Mucosa of rectum (tissue), 2 donors: ENCODE results near the gene MGLL.
"Not testable (repeated sequence)": the region's sequence is repeated elsewhere in the genome, so short reads cannot be mapped to it uniquely, and the experiment has no call there.

Source experiments
- H3K27ac ChIP-seq, 2 donors: one replicate each; pipeline ENCODE4 v1.7.0; 2013; ENCODE audit warnings: inconsistent platforms in 2 of 2, low read depth in 2 of 2, low read length in 2 of 2
- H3K27me3 ChIP-seq, 2 donors: one replicate each; pipeline ENCODE4 v1.7.0; 2013; ENCODE audit warnings: low read length in 2 of 2; ENCODE audit not compliant: control insufficient read depth in 2 of 2, insufficient read depth in 2 of 2
- H3K36me3 ChIP-seq, 2 donors: one replicate each; pipeline ENCODE4 v1.7.0; 2013; ENCODE audit warnings: low read length in 2 of 2; ENCODE audit not compliant: control insufficient read depth in 2 of 2, insufficient read depth in 2 of 2
- H3K4me1 ChIP-seq, 2 donors: one replicate each; pipeline ENCODE4 v1.7.0; 2013; ENCODE audit warnings: low read length in 2 of 2, mild to moderate bottlenecking in 1 of 2; ENCODE audit not compliant: control insufficient read depth in 2 of 2, insufficient read depth in 2 of 2
- H3K4me3 ChIP-seq, 2 donors: one replicate each; pipeline ENCODE4 v1.7.0; 2013; ENCODE audit warnings: low read length in 2 of 2
- H3K9ac ChIP-seq, 2 donors: one replicate each; pipeline ENCODE4 v1.7.0; 2013; ENCODE audit warnings: low read length in 2 of 2, low read depth in 1 of 2, mild to moderate bottlenecking in 1 of 2
- H3K9me3 ChIP-seq, 2 donors: one replicate each; pipeline ENCODE4 v1.7.0; 2013; ENCODE audit warnings: low read length in 2 of 2; ENCODE audit not compliant: control insufficient read depth in 2 of 2
- donor health status: healthy.
- donor health status: Normal muscosa, but diverticular disease.

Gene MGLL

DNA sequence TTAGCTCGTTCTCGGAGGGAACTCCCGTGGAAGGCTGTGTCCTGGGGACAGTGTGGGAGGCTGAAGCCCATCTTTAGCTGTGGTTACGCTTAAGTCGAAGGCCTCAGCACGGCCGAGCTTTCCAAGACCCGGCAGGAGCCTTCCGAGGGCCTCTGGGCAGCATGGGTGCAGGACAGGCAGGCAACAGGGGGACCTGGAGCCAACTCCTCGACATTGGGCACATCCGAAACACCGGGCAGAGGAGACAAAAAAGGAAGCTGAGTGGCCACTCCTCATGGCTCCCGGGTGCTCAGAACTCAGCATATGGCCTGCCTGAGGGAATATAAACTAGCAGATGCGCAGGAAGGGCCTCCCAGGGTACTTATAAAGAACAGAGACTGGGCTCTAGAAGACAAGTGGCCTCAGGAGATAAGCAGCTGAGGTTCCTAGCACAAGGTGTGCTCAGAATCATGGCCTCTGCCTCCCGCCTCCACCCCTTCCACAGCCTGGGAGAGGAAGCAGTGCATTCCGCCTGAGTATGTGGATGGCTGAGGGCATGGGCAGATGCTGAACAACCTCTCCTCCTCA is 115.4 kb downstream of the MGLL start:
- H3K4me1 ChIP-seq = no peaks in the 10 kb centered on the region
- H3K27me3 ChIP-seq = no peaks in the 10 kb centered on the region
- peak overlapping the region in 1 of 2 donors; percentile 35 for H3K27ac ChIP-seq
- H3K9me3 ChIP-seq = no peaks in the 10 kb centered on the region
- H3K4me3 ChIP-seq = no peak overlapping the region
- peaks cover 25 to 36% of the 10 kb centered on the region in 2 donors for H3K36me3 ChIP-seq
- H3K9ac ChIP-seq = no peak overlapping the region

DNA sequence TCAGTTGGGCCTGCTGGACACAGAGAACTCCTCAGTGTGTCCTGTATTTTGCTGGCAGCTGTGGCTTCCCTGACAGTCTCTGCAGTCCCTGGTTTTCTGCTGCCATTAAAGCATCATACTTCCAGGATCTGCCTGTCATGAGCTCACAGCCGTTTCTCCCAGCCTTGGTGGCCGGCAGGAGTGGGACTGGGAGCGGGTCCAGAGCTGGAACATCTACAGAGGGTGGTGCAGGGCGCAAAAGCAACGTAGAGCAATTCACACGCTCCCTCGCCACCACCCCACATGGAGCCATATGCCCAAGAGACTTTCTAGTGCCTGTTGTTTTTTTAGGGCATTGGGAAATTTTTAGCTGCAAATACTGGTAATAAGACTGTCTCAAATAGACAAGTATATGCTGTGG is 116.0 kb downstream of the MGLL start:
- no peaks in the 10 kb centered on the region for H3K4me1 ChIP-seq
- H3K27ac ChIP-seq = peak overlapping the region in 1 of 2 donors; percentile 6
- H3K36me3 ChIP-seq = peaks cover 25 to 38% of the 10 kb centered on the region in 2 donors
- H3K9me3 ChIP-seq = no peaks in the 10 kb centered on the region
- no peak overlapping the region for H3K4me3 ChIP-seq
- H3K27me3 ChIP-seq = no peaks in the 10 kb centered on the region
- no peak overlapping the region for H3K9ac ChIP-seq

DNA sequence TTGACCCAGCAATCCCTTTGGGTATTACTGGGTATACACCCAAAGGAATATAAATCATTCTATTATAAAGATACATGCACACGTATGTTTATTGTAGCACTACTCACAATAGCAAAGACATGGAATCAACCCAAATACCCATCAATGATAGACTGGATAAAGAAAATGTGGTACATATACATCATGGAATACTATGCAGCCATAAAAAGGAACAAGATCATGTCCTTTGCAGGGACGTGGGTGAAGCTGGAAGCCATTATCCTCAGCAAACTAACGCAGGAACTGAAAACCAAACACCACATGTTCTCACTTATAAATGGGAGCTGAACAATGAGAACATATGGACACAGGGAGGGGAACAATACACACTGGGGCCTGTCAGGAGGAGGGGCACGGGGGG is 117.5 kb downstream of the MGLL start:
- not testable (repeated sequence) for H3K9ac ChIP-seq, H3K4me1 ChIP-seq, H3K4me3 ChIP-seq, H3K27ac ChIP-seq, H3K9me3 ChIP-seq, H3K27me3 ChIP-seq
- peaks cover 26% of the 10 kb centered on the region in 2 donors for H3K36me3 ChIP-seq

GRCh38 chr3:127702151-127702578 is 120.2 kb downstream of the MGLL start:
- Histone ChIP-seq H3K27me3 (no peaks in the 10 kb centered on the region), H3K9me3 (no peaks in the 10 kb centered on the region), H3K9ac (no peak overlapping the region), H3K4me3 (no peak overlapping the region), H3K36me3 (peaks cover 22% of the 10 kb centered on the region in 2 donors), H3K27ac (no peak overlapping the region), H3K4me1 (peaks cover 12% of the 10 kb centered on the region in 2 donors)

DNA sequence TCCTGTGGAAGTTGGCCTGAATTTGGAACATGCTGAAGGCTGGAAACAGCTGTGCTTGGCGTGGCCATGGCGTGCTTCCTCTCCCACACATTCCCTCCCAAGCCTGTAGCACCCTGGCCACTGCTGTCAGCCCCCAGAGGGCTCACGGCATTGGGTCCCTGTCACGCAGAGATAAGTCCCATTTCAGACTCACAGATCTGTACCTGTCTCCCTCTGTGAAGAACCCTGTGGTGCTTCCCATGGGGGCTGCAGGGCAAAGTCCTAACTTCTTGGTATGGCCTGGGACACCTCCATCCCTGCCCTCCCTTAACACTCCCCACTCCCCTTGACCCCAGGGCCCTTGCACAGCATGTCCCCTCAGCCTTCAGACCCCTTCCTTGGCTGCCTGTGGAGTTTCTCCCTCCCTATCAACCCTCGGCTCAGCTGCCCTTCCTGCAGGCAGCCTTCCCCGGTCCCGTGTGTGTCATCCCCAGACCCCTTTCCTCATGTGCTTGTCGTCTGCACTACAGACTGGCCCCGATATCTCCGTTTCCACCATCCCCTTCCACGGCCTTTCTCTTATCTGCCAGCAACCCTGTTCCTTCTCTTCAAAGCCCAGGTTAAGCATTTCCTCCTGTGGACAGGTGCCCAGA is 120.9 kb downstream of the MGLL start:
- Histone ChIP-seq H3K36me3 (peaks cover 15 to 17% of the 10 kb centered on the region in 2 donors), H3K9me3 (no peaks in the 10 kb centered on the region), H3K4me3 (no peak overlapping the region), H3K27me3 (no peaks in the 10 kb centered on the region), H3K27ac (peak overlapping the region in 1 of 2 donors; percentile 52), H3K9ac (no peak overlapping the region), H3K4me1 (peaks cover 18 to 19% of the 10 kb centered on the region in 2 donors)

- Histone ChIP-seq H3K36me3 (peaks cover 11% of the 10 kb centered on the region in 2 donors), H3K27ac (no peak overlapping the region), H3K4me3 (no peak overlapping the region), H3K9me3 (no peaks in the 10 kb centered on the region), H3K9ac (no peak overlapping the region), H3K27me3 (no peaks in the 10 kb centered on the region), H3K4me1 (peaks cover 18 to 19% of the 10 kb centered on the region in 2 donors)
Measured at GRCh38 chr3:127700406-127700805, 121.9 kb downstream of the MGLL start.

GRCh38 chr3:127699416-127700300 is 122.7 kb downstream of the MGLL start:
- H3K9ac ChIP-seq = no peak overlapping the region
- H3K27ac ChIP-seq = peak overlapping the region; percentile 10 to 43
- no peaks in the 10 kb centered on the region for H3K27me3 ChIP-seq
- H3K4me1 ChIP-seq = peaks cover 18 to 19% of the 10 kb centered on the region in 2 donors
- H3K36me3 ChIP-seq = peaks cover 15% of the 10 kb centered on the region in 2 donors
- H3K9me3 ChIP-seq = no peaks in the 10 kb centered on the region
- H3K4me3 ChIP-seq = no peak overlapping the region

DNA sequence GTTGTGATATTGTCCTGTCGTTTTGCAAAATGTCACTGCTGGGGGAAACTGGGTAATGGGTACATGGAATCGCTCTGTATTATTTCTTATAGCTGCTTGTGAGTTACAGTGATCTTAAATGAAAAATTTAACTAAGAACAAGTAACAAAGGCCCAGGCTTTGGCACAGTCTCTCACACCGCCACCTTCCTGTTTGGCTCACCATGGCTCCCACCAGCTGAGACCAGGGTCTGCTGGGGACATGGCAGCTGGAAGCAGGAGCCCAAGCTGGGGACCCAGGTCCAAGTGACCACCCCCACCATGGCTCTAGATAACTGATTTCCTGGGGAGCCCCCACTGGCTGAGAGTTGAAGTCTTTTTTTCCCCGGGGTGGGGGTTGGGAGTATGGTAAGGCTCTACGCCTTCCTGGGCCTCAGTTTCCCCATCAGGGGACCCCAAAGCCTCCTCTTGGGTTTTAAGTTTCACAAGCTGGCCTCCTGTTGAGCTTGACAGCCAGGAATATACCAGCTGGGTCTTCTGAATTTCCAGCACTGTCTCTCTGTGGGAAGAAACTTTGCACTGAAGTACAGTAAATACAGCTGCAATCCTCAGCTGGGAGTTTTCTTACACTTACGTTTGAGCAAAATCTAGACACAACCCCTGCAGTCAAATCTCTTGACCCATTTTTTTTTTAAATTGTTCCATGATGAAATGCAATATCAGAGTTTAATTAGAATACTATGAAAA is 123.5 kb downstream of the MGLL start:
- no peak overlapping the region for H3K4me3 ChIP-seq
- H3K27me3 ChIP-seq = no peaks in the 10 kb centered on the region
- no peak overlapping the region for H3K9ac ChIP-seq
- H3K27ac ChIP-seq = peak overlapping the region; percentile 74 to 80
- H3K4me1 ChIP-seq = peaks cover 18 to 19% of the 10 kb centered on the region in 2 donors
- no peaks in the 10 kb centered on the region for H3K9me3 ChIP-seq
- H3K36me3 ChIP-seq = peaks cover 19% of the 10 kb centered on the region in 2 donors

DNA sequence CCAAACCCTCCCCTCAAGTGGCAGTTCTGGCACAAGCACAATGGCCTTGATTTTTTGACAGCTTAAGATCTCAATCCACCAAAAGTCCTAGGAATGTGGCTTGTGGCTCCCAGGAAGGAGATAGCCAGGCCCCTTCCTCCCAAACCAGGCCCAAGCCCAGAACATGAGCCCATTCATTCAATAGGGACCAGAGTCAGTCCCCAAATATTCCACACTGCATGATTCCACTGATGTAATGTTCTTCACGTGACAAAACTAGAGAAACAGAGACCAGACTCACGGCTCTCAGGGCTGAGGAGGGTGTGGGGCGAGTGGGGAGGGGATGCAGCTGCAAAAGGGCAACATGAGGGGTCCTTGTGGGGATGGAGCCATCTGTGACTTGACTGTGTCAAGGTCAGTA is 124.0 kb downstream of the MGLL start:
- Histone ChIP-seq H3K4me1 (peaks cover 18 to 19% of the 10 kb centered on the region in 2 donors), H3K36me3 (peaks cover 21 to 24% of the 10 kb centered on the region in 2 donors), H3K27ac (peak overlapping the region; percentile 74 to 80), H3K9me3 (no peaks in the 10 kb centered on the region), H3K9ac (peak overlapping the region in 1 of 2 donors; percentile 13), H3K4me3 (no peak overlapping the region), H3K27me3 (no peaks in the 10 kb centered on the region)
